Activated CD4-positive, alpha-beta T cell treated with anti-CD3 and anti-CD28 coated beads for 36 hours (primary cell): Measurements from ENCODE around the gene GABRA5. TPM values are rescaled to one million over a fixed set of nuclear protein-coding genes. Genes with fewer than 3 reads are reported as not detected.
"Not testable (repeated sequence)": the region's sequence is repeated elsewhere in the genome, so short reads cannot be mapped to it uniquely, and the experiment has no call there.

Experiments used
- ATAC-seq: fragments of 200-7000 bp; cut with Tn5 transposase; one replicate; pipeline ENCODE4 v1.10.0; 2021; ENCODE audit warnings: mild to moderate bottlenecking, moderate library complexity
- CTCF ChIA-PET: fragments of 350-600 bp; sonication (Branson Sonifier 250); formaldehyde crosslinking; loops from one replicate; lab custom pipeline; 2021; ENCODE audit warnings: antibody characterized with exemption; lab: Charles Lee
- POLR2A ChIA-PET: fragments of 350-600 bp; sonication (Branson Sonifier 250); formaldehyde crosslinking; loops from one replicate; lab custom pipeline; 2021; ENCODE audit warnings: antibody characterized with exemption, inconsistent platforms; lab: Charles Lee
- DNase-seq: peaks from one replicate; pipeline ENCODE4 v3.0.0-alpha.2; 2020
- H3K27ac Mint-ChIP-seq: one replicate; pipeline ENCODE4 v1.8.0; 2021; ENCODE audit warnings: mixed read lengths
- H3K27me3 Mint-ChIP-seq: one replicate; pipeline ENCODE4 v1.8.0; 2021; ENCODE audit warnings: mixed read lengths
- H3K36me3 Mint-ChIP-seq: one replicate; pipeline ENCODE4 v1.8.0; 2021; ENCODE audit warnings: low read depth, mixed read lengths
- H3K4me1 Mint-ChIP-seq: one replicate; pipeline ENCODE4 v1.8.0; 2021; ENCODE audit warnings: mixed read lengths
- H3K4me3 Mint-ChIP-seq: one replicate; pipeline ENCODE4 v1.8.0; 2021; ENCODE audit warnings: mild to moderate bottlenecking, moderate library complexity, mixed read lengths
- H3K9me3 Mint-ChIP-seq: one replicate; pipeline ENCODE4 v1.8.0; 2021; ENCODE audit warnings: low read depth, mixed read lengths
- intact Hi-C, 2 experiments: fragments of 100-400 bp; cut with DNase I in 1 of 2; cut with micrococcal nuclease in 1 of 2; formaldehyde crosslinking; loops; one replicate each; pipeline versions ENCODE4 v1.14.2 to v1.15.1; 2022 to 2024; cut with DNase I, micrococcal nuclease
- total RNA-seq, 2 experiments: library from RNA; stranded (reverse); gene quantifications; one replicate each; pipeline ENCODE4 v1.2.3, GENCODE V29; 2021

The GABRA5 gene
- not detected for total RNA-seq

- no peaks in the 10 kb centered on the region for H3K36me3 Mint-ChIP-seq
- ChIA-PET POLR2A (no interaction called here), CTCF (interaction anchor here (0.6 kb wide), 1 partner anchor 965 kb away, joined by 4 read pairs; no protein-coding TSS in a partner anchor)
- DNase-seq = peak; percentile 17
- H3K27me3 Mint-ChIP-seq = peaks cover 31% of the 10 kb centered on the region
- intact Hi-C loops = loop anchor here in 1 of 2 experiments (10.0 kb wide), 1 partner anchor 1362 kb away; no protein-coding TSS in a partner anchor
- no peak within 1 kb of the TSS for H3K4me3 Mint-ChIP-seq
- no peaks in the 10 kb centered on the region for H3K9me3 Mint-ChIP-seq
- H3K4me1 Mint-ChIP-seq = no peaks in the 10 kb centered on the region
- H3K27ac Mint-ChIP-seq = no peak within 1 kb of the TSS
- ATAC-seq = no peak
Measured at GRCh38 chr15:26866298-26867199, at the start of gene GABRA5. Gene GABRA5 (plus strand): TSS chr15:26867062. CDS start chr15:26869249, 2,187 bp downstream.

GRCh38 chr15:26831191-26831590, 35.7 kb upstream of the GABRA5 start:
- H3K27ac Mint-ChIP-seq, ATAC-seq, H3K4me3 Mint-ChIP-seq, DNase-seq, H3K36me3 Mint-ChIP-seq, H3K4me1 Mint-ChIP-seq, POLR2A ChIA-PET, intact Hi-C loops, CTCF ChIA-PET, H3K27me3 Mint-ChIP-seq: not testable (repeated sequence)
- peaks cover 22% of the 10 kb centered on the region for H3K9me3 Mint-ChIP-seq

DNA sequence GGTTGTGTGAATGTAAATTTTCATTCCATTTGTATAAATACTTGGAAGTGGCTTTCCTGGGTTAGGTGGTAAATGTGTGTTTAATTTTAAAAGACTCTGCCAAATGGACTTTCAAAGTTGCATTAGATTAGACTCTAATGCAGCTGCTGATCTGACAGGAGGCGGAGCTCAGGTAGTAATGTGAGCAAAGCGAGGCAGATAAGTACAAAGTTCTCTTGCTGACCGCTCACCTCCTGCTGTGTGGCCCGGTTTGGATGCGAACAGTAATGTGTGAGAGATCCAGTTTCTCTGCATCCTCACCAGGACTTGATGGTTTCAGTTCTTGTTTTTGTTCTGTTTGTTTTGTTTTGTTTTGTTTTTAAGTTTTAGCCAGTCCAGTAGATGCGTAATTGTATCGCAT, 34.9 kb upstream of the GABRA5 start:
- DNase-seq (no peak), ATAC-seq (no peak)
- intact Hi-C loops = no loop called here
- Mint-ChIP-seq H3K9me3 (peaks cover 29% of the 10 kb centered on the region), H3K36me3 (no peaks in the 10 kb centered on the region), H3K4me3 (no peak overlapping the region), H3K27ac (no peak overlapping the region), H3K4me1 (no peaks in the 10 kb centered on the region), H3K27me3 (no peaks in the 10 kb centered on the region)
- ChIA-PET POLR2A (no interaction called here), CTCF (no interaction called here)

- POLR2A ChIA-PET = no interaction called here
- Mint-ChIP-seq H3K4me3 (no peak overlapping the region), H3K27me3 (no peaks in the 10 kb centered on the region), H3K36me3 (no peaks in the 10 kb centered on the region), H3K27ac (no peak overlapping the region), H3K4me1 (no peaks in the 10 kb centered on the region), H3K9me3 (peaks cover 20% of the 10 kb centered on the region)
- DNase-seq (peak; percentile 34), ATAC-seq (no peak)
- intact Hi-C loops = no loop called here
- CTCF ChIA-PET = interaction anchor here (0.6 to 1.6 kb wide), 5 partner anchors 10 to 170 kb away, joined by 3 to 7 read pairs (median 4); no protein-coding TSS in a partner anchor
Measured at GRCh38 chr15:26838742-26839460, 28.0 kb upstream of the GABRA5 start.

DNA sequence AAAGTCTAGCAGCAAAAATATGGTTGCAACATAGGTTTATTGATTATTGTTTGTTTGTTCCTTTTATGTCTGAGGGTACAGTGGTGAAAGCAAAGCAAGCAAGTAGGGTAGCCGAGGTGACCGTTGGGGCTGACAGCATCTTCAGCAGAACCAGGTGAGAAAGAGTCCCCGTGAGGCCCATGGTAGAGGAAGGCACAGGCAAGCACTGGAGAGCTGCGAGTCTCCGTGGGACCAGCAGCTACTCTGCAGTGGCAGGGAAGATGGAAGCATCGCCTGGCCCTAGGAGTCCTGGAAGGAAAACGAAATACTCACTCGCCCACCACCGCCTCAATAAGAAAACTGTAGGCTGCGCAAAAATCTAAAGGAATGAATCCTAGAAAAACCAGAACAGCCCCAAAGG, 25.3 kb upstream of the GABRA5 start:
- ATAC-seq (no peak), DNase-seq (no peak)
- H3K27me3 Mint-ChIP-seq = no peaks in the 10 kb centered on the region
- no peak overlapping the region for H3K27ac Mint-ChIP-seq
- H3K4me3 Mint-ChIP-seq = no peak overlapping the region
- H3K4me1 Mint-ChIP-seq = no peaks in the 10 kb centered on the region
- intact Hi-C loops = no loop called here
- peaks cover 15% of the 10 kb centered on the region for H3K9me3 Mint-ChIP-seq
- no peaks in the 10 kb centered on the region for H3K36me3 Mint-ChIP-seq
- POLR2A ChIA-PET = no interaction called here
- CTCF ChIA-PET = no interaction called here

- no peaks in the 10 kb centered on the region for H3K36me3 Mint-ChIP-seq
- no peak for DNase-seq
- ChIA-PET CTCF (no interaction called here), POLR2A (no interaction called here)
- no peaks in the 10 kb centered on the region for H3K27me3 Mint-ChIP-seq
- H3K27ac Mint-ChIP-seq = no peak overlapping the region
- peaks cover 11% of the 10 kb centered on the region for H3K9me3 Mint-ChIP-seq
- H3K4me1 Mint-ChIP-seq = no peaks in the 10 kb centered on the region
- intact Hi-C loops = no loop called here
- ATAC-seq = no peak
- H3K4me3 Mint-ChIP-seq = no peak overlapping the region
Measured at GRCh38 chr15:26841941-26842340, 24.9 kb upstream of the GABRA5 start.

GRCh38 chr15:26842391-26842790, 24.5 kb upstream of the GABRA5 start:
- Mint-ChIP-seq H3K27me3 (no peaks in the 10 kb centered on the region), H3K27ac (no peak overlapping the region), H3K4me3 (no peak overlapping the region), H3K4me1 (no peaks in the 10 kb centered on the region), H3K9me3 (peaks cover 8% of the 10 kb centered on the region), H3K36me3 (no peaks in the 10 kb centered on the region)
- ChIA-PET CTCF (no interaction called here), POLR2A (no interaction called here)
- no peak for ATAC-seq
- DNase-seq = no peak
- intact Hi-C loops = no loop called here

- peaks cover 10% of the 10 kb centered on the region for H3K9me3 Mint-ChIP-seq
Measured at GRCh38 chr15:26844901-26845300, 22.0 kb upstream of the GABRA5 start.

GRCh38 chr15:26848498-26848897, 18.4 kb upstream of the GABRA5 start:
- no peak for DNase-seq
- Mint-ChIP-seq H3K36me3 (no peaks in the 10 kb centered on the region), H3K9me3 (peaks cover 10% of the 10 kb centered on the region), H3K27ac (no peak overlapping the region), H3K4me3 (no peak overlapping the region), H3K4me1 (no peaks in the 10 kb centered on the region), H3K27me3 (no peaks in the 10 kb centered on the region)
- ATAC-seq = no peak
- ChIA-PET CTCF (interaction anchor here (2.5 kb wide), 1 partner anchor 10 kb away, joined by 7 read pairs; no protein-coding TSS in a partner anchor), POLR2A (no interaction called here)
- intact Hi-C loops = no loop called here

More at GRCh38 chr15:26844901-26845300, 22.0 kb upstream of the GABRA5 start:
- DNase-seq = no peak
- POLR2A ChIA-PET = interaction anchor here (0.6 kb wide), 1 partner anchor 9 kb away, joined by 3 read pairs; no protein-coding TSS in a partner anchor
- no peaks in the 10 kb centered on the region for H3K4me1 Mint-ChIP-seq
- H3K4me3 Mint-ChIP-seq = no peak overlapping the region
- H3K27me3 Mint-ChIP-seq = no peaks in the 10 kb centered on the region
- no peak for ATAC-seq
- intact Hi-C loops = no loop called here
- H3K36me3 Mint-ChIP-seq = no peaks in the 10 kb centered on the region
- H3K27ac Mint-ChIP-seq = no peak overlapping the region
- CTCF ChIA-PET = no interaction called here

DNA sequence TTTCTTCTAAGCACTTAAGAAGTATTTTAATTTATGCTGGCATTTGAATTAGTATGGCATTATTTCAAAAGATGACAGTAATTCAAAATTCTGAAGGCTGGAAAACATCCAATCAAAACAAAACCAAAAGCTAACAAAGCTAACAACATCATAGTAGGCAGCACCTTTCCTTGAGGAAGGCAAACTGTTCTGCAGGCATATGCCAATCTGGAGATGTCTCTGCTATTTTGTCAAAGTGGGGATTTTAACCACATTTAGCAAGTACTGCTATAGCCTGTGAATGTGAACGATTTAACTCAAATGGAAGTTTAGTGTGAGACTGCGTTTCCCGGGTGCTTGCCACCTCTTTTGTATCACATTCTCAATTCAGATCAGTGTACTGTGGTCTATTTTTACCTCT, 16.7 kb upstream of the GABRA5 start:
- ATAC-seq = no peak
- Mint-ChIP-seq H3K27ac (no peak overlapping the region), H3K27me3 (no peaks in the 10 kb centered on the region), H3K4me1 (no peaks in the 10 kb centered on the region), H3K9me3 (peaks cover 10% of the 10 kb centered on the region), H3K36me3 (no peaks in the 10 kb centered on the region), H3K4me3 (no peak overlapping the region)
- no peak for DNase-seq
- intact Hi-C loops = no loop called here
- POLR2A ChIA-PET = no interaction called here
- CTCF ChIA-PET = interaction anchor here (2.5 kb wide), 1 partner anchor 11 kb away, joined by 7 read pairs; no protein-coding TSS in a partner anchor

- Mint-ChIP-seq H3K27ac (no peak overlapping the region), H3K27me3 (peaks cover 2% of the 10 kb centered on the region), H3K4me1 (no peaks in the 10 kb centered on the region), H3K4me3 (no peak overlapping the region), H3K9me3 (peaks cover 10% of the 10 kb centered on the region), H3K36me3 (no peaks in the 10 kb centered on the region)
- DNase-seq = no peak
- intact Hi-C loops = no loop called here
- POLR2A ChIA-PET = no interaction called here
- CTCF ChIA-PET = no interaction called here
- no peak for ATAC-seq
Measured at GRCh38 chr15:26852980-26853379, 13.9 kb upstream of the GABRA5 start.
